SK-N-SH (cell line): ENCODE data around the gene TXN2.

Experiments used
- CHD2 ChIP-seq: fragments of 150-350 bp; IDR thresholded peaks from 2 replicates; pipeline ENCODE4 v1.6.1; 2018; ENCODE audit warnings: low read length; ENCODE audit not compliant: partially characterized antibody
- CTCF ChIP-seq: fragments of 200-600 bp; sonication (generic); IDR thresholded peaks from 2 replicates; pipeline ENCODE4 v1.6.1; 2017; ENCODE audit warnings: antibody characterized with exemption, mild to moderate bottlenecking, moderate library complexity
- EP300 ChIP-seq, 2 experiments: IDR thresholded peaks; 2 replicates each; pipeline versions ENCODE4 v1.4.0 to v1.6.1; 2012; ENCODE audit warnings: borderline replicate concordance in 1 of 2, low read depth in 1 of 2, low read length in 1 of 2
- GATA2 ChIP-seq: sonication (generic); formaldehyde crosslinking; IDR thresholded peaks from 2 replicates; pipeline ENCODE4 v1.5.0; 2020; ENCODE audit warnings: mild to moderate bottlenecking, missing genetic modification reagents
- MAX ChIP-seq: IDR thresholded peaks from 2 replicates; pipeline ENCODE4 v1.4.0; 2012; ENCODE audit warnings: low read depth
- MXI1 ChIP-seq: IDR thresholded peaks from 2 replicates; pipeline ENCODE4 v1.6.1; 2012; ENCODE audit warnings: mild to moderate bottlenecking, low read depth, low read length, improper control_type of control experiment
- NFIC ChIP-seq: IDR thresholded peaks from 2 replicates; pipeline ENCODE4 v1.4.0; 2012; ENCODE audit warnings: borderline replicate concordance
- NRF1 ChIP-seq: IDR thresholded peaks from 2 replicates; pipeline ENCODE4 v1.6.1; 2012; ENCODE audit warnings: low read depth, mild to moderate bottlenecking, low read length
- POLR2AphosphoS5 ChIP-seq: IDR thresholded peaks from 2 replicates; pipeline ENCODE4 v1.6.1; 2012; ENCODE audit warnings: low read depth, low read length
- SMC3 ChIP-seq: IDR thresholded peaks from 2 replicates; pipeline ENCODE4 v1.6.1; 2012; ENCODE audit warnings: low read depth, low read length, improper control_type of control experiment
- TAF1 ChIP-seq: IDR thresholded peaks from 2 replicates; pipeline ENCODE4 v1.6.1; 2012; ENCODE audit warnings: low read depth, mild to moderate bottlenecking, low read length, moderate library complexity, borderline replicate concordance
- USF2 ChIP-seq: fragments of 150-350 bp; IDR thresholded peaks from 2 replicates; pipeline ENCODE4 v1.6.1; 2017; ENCODE audit warnings: antibody characterized with exemption, low read length, low read depth, borderline replicate concordance
- TF ChIP-seq, protein P1 (sequence below): IDR thresholded peaks from 2 replicates; pipeline ENCODE4 v1.6.1; 2012; ENCODE audit warnings: mild to moderate bottlenecking, low read depth, low read length, moderate library complexity
- TF ChIP-seq, protein P2 (sequence below): IDR thresholded peaks from 2 replicates; pipeline ENCODE4 v1.4.0; 2012; ENCODE audit warnings: low read depth, borderline replicate concordance

DNA sequence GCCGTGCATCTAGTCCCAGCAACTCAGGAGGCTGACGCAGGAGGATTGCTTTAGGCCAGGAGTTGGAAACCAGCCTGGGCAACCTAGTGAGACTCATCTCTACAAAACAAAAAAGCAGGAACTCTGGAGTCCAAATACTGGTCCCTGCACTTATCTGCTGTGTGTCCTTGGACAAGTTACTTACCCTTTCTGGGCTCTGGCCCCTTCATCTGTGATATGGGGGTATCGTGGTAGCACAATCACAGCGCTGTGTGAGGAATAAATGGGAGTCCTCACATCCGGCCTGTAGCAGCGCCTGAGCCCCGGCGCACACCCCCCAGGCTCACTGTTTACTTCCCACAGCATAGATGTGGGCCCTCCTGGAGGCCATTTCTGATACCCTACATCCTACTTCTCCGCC lies 49.5 kb downstream of the TXN2 start:
- TF ChIP-seq MAX (no peak), GATA2 (no peak), CTCF (no peak), EP300 (IDR thresholded peaks at IDR 0.05; ENCODE audit: borderline replicate concordance in 1 of 2, low read depth in 1 of 2, low read length in 1 of 2) (no peak), MXI1 (no peak), POLR2AphosphoS5 (no peak), TAF1 (no peak), USF2 (no peak), SMC3 (no peak), CHD2 (no peak), NFIC (no peak), NRF1 (no peak)
- TF ChIP-seq, protein P1, sequence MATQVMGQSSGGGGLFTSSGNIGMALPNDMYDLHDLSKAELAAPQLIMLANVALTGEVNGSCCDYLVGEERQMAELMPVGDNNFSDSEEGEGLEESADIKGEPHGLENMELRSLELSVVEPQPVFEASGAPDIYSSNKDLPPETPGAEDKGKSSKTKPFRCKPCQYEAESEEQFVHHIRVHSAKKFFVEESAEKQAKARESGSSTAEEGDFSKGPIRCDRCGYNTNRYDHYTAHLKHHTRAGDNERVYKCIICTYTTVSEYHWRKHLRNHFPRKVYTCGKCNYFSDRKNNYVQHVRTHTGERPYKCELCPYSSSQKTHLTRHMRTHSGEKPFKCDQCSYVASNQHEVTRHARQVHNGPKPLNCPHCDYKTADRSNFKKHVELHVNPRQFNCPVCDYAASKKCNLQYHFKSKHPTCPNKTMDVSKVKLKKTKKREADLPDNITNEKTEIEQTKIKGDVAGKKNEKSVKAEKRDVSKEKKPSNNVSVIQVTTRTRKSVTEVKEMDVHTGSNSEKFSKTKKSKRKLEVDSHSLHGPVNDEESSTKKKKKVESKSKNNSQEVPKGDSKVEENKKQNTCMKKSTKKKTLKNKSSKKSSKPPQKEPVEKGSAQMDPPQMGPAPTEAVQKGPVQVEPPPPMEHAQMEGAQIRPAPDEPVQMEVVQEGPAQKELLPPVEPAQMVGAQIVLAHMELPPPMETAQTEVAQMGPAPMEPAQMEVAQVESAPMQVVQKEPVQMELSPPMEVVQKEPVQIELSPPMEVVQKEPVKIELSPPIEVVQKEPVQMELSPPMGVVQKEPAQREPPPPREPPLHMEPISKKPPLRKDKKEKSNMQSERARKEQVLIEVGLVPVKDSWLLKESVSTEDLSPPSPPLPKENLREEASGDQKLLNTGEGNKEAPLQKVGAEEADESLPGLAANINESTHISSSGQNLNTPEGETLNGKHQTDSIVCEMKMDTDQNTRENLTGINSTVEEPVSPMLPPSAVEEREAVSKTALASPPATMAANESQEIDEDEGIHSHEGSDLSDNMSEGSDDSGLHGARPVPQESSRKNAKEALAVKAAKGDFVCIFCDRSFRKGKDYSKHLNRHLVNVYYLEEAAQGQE, result no peak
- TF ChIP-seq, protein P2, sequence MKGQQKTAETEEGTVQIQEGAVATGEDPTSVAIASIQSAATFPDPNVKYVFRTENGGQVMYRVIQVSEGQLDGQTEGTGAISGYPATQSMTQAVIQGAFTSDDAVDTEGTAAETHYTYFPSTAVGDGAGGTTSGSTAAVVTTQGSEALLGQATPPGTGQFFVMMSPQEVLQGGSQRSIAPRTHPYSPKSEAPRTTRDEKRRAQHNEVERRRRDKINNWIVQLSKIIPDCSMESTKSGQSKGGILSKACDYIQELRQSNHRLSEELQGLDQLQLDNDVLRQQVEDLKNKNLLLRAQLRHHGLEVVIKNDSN, result no peak
